HS-27A (cell line): ENCODE results near the gene ALDH1A3.
A peak's percentile ranks its signal among the peaks of the same experiment; 100 is the strongest.

Experiments
- DNase-seq: peaks from one replicate; pipeline ENCODE4 v3.0.0-alpha.2; 2012; ENCODE audit warnings: low read depth, missing footprints

The ALDH1A3 gene

GRCh38 chr15:100902436-100903167 is 23.0 kb downstream of the ALDH1A3 start:
- no peak for DNase-seq

- DNase-seq, result no peak
These were observed 23.5 kb downstream of the ALDH1A3 start for GRCh38 chr15:100903168-100903554.

- no peak for DNase-seq
These were observed 26.2 kb downstream of the ALDH1A3 start for GRCh38 chr15:100905850-100906249.

- no peak for DNase-seq
These were observed 28.8 kb downstream of the ALDH1A3 start for GRCh38 chr15:100908466-100908865.

GRCh38 chr15:100909565-100909964 is 29.9 kb downstream of the ALDH1A3 start:
- DNase-seq, result no peak

- DNase-seq, result no peak
These were observed 30.6 kb downstream of the ALDH1A3 start for GRCh38 chr15:100909989-100910955.

GRCh38 chr15:100911086-100911485 is 31.5 kb downstream of the ALDH1A3 start:
- DNase-seq, result no peak

- no peak for DNase-seq
These were observed 34.3 kb downstream of the ALDH1A3 start for GRCh38 chr15:100913961-100914360.

GRCh38 chr15:100914876-100915275 is 35.2 kb downstream of the ALDH1A3 start:
- no peak for DNase-seq

GRCh38 chr15:100918034-100918689 is 38.5 kb downstream of the ALDH1A3 start:
- peak; percentile 50 for DNase-seq

GRCh38 chr15:100918690-100919480 is 39.3 kb downstream of the ALDH1A3 start, which contains the start of gene LRRK1:
Gene LRRK1 (plus strand): TSS chr15:100919357. CDS start chr15:100924633, 5,276 bp downstream.
- DNase-seq, result peak; percentile 35

- DNase-seq, result no peak
These were observed 40.1 kb downstream of the ALDH1A3 start for GRCh38 chr15:100919481-100920405.

GRCh38 chr15:100920516-100921135 is 41.0 kb downstream of the ALDH1A3 start:
- no peak for DNase-seq

GRCh38 chr15:100922192-100923040 is 42.8 kb downstream of the ALDH1A3 start:
- DNase-seq, result no peak

- no peak for DNase-seq
These were observed 43.4 kb downstream of the ALDH1A3 start for GRCh38 chr15:100923076-100923475.

GRCh38 chr15:100923902-100924301 is 44.3 kb downstream of the ALDH1A3 start:
- DNase-seq, result no peak

- DNase-seq, result no peak
These were observed 44.8 kb downstream of the ALDH1A3 start for GRCh38 chr15:100924436-100924835.

GRCh38 chr15:100925480-100925879 is 45.8 kb downstream of the ALDH1A3 start:
- no peak for DNase-seq

GRCh38 chr15:100926258-100926657 is 46.6 kb downstream of the ALDH1A3 start:
- DNase-seq, result no peak
